GM19035 (cell line): ENCODE data around the gene UGT1A9.

Experiments used
- ATAC-seq: cut with Tn5 transposase; IDR thresholded peaks from one replicate; pipeline ENCODE4 v1.9.1; 2021; ENCODE audit not compliant: unreplicated experiment

Gene UGT1A9

DNA sequence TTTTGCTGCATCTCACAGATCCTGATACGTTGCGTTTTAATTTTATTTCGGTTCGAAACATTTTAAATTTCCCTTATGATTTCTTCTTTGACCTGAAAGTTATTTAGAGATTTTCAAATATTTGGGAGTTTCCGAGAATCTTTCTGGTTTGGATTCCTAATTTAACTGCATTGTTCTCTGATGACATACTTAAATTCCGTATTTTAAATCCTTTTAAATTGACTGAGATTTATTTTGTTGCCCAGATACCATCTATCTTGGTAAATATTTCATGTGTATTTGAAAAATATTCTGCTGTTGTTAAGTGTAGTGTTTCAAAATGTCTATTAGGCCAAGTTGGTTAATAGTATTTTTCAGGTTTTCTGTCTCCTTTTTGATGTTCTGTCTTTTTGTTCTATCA, 144.2 kb downstream of the UGT1A9 start:
- no peak for ATAC-seq

DNA sequence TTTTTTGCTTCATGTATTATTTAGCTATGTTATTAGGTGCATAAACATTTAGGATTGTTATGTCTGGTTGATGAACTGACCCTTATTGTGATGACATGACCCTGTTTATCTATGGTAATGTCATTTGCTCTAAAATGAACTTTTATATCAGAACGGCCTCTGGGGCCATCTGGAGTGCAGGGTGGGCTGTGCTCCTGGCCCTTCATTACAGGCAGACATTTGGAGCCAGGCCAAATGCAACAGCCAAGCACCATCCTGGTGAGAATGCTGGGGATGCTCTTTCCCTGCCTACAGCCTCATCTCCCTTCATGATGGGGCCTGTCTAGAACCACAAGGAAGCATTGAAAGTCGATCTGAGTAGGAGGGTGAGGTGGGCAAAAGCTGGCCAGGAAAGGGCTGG, 144.6 kb downstream of the UGT1A9 start:
- ATAC-seq: no peak

DNA sequence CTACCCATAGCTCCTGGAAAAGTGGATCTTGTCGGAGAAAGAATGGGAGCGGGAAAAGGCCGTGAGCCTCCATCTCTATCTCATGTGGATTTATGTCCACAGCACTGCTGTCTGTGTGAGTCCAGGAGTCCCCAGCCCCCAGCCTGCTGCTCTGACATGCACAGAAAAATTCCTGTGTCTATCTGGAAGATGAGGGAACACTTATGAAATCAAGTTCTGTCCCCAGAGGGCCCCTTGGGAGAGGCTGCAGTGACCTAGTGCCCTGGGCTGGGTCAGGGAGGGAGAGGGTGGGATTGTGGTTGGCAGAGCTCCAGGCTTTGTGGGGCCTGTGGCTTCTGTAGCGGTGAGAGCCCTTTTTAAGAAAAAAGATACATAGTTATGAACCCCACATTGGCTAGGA, 145.1 kb downstream of the UGT1A9 start:
- ATAC-seq: no peak

DNA sequence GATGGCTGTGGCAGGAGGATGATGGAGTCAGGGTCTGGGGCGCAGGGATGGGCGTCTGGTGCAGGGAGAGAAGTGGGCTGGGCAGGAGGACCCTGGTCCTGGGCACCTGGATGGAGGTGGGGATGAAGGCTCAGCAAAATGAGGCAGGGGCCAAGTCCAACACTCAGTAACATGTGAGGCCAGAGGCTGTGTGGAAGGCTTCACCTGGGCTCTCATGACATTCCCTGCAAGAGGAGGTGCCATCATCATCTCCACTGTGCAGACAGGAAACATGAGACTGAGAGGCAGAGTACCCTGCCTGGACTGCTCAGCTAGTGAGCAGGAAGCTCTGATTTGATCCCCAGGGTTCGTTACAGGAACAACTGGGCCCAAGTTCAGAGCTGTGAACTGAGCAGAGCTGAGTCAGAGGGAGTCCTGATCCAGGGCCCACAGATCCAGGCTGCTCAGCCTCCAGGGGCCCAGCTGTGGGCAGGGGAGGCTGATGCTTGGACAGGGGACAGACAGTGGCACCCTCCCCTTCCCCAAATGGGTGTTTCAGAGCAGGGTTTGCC, 145.7 kb downstream of the UGT1A9 start:
- no peak for ATAC-seq

DNA sequence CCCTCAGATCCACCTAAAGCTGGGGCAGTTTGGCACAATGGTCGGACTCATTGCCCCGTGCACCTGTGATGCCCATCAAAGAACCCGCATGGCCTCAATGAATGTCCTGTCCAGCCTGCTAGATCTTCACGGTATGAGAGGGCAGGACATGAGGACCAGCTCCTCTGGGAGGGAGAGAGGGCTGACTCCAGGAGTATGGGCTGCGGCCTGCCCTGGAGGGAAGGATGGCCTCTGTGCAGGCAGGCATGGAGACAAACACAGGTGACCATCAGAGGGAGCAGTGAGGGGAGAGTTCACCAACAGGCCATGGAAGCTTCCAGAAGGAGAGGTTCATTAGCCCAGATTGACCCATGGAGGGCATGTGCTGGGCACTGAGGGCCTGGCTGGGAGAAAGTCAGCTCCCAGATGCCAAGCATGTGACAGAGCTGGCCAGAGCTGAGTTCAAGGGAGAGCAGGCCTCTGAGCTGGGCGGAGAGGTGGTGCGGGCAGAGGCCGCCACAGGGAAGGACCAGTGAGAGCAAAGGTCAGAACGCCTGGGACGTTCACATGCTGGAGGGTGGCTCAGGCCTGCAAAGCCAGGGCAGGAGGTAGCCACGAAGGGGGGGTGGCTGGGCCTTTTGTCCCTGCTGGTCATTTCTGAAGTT, 146.4 kb downstream of the UGT1A9 start:
- ATAC-seq: no peak

DNA sequence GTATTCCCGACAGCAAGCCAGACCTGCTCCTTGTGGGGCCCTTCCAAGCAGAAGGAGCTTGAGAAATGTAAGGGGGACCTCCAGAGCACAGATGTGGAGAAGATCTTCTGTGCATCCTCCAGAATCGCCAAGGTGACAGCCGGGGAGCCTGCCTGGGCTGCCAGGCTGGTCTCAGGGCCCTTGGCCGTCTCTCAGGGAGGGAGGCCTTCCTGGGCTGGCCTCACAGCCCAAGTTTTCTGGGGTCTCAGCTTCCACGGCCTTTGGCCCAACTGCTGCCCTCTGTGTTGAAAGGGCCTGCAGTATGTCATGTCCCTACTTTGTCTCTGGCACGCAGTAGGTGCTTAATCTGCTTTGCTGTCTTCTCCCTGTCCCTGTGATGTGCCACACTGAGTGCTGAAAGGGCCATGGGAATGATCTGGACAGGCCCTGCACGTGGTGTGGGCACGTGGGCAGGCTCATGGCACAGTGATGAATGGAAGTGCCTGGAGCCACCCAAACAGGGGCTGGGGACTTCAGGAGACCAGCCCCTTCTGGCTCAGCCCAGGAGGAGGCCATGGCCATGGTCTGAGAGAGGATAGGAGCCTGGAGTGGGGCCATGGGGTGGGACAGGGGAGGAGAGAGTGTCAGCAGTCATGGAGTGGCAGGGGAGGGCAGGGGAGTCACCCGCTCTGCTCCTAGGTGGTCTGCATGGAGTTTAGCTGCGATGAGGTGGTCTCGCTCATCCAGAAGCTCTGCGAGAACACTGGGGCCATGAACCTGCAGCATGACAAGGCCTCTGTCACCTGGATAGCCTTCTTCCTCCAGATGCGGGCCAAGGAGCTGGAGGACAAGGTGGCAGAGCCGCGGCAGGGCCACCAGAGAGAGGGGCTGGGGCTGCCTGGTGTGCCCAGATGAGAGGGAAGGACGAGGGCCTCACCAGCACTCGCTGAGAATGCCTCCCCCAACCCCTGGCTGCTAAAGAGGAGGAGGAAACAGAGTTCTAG, 147.2 kb downstream of the UGT1A9 start:
- ATAC-seq: no peak

DNA sequence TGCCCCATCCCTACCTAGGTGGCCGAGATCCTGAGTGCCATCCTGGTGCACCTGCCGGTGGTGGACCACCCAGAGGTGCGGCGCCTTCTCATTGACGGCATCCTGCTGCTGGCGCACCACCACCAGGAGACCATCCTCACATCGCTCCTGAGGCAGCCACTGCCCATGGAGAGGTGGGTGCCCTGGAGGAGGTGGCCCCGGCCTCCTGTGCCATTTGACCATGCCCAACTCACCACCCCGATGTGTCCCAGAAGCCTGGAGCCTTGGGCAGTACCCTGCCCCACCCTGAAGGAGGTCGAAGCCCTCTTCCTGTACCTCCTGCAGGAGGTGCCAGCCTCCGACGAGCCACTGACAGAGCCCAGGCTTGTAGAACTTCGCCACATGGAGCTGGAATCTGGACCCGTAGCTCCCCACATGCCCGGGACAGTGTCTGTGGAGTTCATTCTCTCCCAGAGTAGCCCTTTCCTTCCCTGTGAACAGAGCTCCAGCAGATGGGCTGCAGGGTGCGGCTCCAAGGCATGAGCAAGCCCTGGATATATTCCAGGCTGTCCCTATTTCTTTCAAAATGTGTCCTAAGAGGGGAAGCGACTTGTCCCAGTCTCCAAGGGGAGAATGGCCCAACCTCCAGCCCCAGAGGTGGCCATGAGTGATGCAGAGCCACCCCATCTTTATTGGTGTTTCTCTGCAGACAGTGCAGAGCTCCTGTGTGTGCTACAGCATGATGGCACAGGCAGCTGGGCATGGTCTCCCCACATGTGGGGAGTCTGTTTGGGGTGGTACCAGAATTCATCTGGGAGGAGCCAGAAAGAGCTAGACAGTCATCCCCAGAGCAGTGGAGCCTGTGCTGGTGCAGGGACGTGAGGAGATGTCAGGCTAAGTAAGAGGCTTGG, 148.4 kb downstream of the UGT1A9 start:
- ATAC-seq: no peak

DNA sequence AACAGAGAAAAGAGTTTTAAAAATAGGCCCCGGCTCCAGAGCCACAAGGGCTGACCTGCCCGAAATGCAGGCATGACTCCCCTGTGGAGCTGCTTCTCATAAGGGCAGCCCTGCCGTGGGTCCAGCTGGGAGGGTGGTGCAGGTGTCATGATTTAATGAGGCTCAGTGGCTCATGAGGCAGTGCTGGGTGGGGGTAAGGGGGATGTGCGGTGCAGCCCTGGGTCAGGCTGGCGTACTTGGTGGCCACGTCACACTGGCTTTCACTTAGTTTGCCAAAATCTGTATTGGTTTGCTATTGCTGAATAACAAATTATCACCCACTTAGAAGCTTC, 149.0 kb downstream of the UGT1A9 start:
- ATAC-seq: no peak

DNA sequence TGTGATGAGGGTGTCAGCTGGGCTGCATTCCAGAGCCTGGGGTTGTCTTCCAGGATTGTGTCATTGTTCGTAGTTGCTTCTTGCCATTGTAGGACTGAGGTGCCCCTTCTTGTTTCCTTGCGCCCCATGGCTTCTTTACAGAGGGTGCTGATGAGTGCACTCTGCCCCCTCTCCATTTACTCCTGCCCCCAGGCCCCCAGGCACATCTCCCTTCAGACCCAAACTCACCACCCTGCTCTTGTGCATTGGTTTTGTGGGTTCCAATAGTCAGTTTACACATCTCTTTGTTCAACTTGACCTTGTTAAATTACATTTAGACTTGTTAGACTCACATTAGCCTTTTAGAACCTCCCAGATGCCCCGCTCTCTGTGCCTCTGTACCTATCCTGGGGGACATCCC, 149.5 kb downstream of the UGT1A9 start:
- no peak for ATAC-seq

DNA sequence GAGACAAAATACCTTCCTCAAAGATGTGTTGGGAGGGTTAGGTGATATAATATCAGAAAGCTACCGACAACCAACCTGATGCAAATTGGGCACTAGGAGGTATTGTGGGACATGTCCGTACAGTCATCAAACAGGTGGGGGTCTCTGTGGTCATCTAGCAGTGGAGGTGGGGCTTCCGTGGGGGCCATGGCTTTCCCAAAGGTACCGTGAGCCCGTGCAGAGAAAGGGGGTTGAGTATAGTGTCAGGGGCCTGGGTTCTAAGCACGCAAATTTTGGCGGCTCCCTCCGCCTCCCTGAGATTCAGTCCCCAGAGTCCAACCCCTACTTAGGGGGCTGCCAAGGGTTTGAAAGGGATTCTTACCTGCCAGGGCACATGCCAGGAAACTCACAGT, 150.0 kb downstream of the UGT1A9 start:
- ATAC-seq: no peak

DNA sequence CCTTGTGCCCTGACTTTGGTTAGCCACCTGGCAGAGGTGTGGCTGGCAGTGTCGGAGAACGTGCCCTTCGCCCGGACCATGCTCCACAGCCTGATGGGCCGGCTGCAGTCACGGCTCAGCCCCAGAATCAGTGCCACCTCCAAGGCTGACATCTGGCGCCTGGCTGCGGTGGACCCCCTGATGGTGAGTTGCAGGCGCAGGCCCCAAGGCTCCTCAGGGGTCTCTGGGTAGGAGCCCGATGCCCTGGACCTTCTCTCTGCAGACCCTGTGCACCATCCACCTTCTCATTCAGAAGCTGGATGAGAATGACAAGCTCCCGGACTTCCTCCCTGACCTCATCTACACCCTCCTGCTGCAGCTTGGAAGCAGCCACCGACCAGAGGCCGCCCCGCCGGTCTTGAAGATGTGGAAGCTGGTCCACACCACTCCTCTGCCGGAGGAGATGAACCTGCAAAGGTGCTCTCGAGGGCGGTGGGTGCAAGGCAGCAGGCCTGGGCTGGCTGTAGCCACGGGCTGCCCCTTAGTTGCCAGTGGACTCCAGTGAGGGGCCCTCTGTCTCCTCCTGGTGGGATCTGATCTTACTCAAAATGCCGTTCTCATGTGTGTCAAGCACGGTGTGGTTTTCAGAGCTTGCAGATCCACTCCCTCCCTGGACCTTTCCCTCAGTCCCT, 150.5 kb downstream of the UGT1A9 start:
- ATAC-seq: no peak
